ENCODE results near the gene EXO1.

DNA sequence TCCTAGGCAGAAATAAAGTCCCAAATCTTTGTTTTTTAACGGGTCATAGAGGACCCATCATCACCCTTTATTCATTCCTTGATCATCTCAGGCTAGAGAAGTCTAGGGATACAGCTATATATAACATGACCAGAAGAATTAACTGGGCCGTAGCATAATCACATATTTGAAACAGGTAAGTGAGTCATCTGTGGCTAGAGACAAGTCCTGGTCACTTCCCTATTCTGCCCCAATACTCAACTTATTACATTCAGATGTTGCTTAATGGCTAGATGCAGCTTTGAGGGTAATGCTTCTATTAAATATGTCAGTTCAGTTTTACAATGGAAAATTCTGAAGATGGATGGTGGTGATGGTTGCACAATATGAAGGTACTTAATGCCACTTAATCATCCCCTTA, 47.0 kb downstream of the EXO1 start:
- TF ChIP-seq POLR2AphosphoS5 (IDR thresholded peaks at IDR 0.05): no peak
- TF ChIP-seq, protein P1, sequence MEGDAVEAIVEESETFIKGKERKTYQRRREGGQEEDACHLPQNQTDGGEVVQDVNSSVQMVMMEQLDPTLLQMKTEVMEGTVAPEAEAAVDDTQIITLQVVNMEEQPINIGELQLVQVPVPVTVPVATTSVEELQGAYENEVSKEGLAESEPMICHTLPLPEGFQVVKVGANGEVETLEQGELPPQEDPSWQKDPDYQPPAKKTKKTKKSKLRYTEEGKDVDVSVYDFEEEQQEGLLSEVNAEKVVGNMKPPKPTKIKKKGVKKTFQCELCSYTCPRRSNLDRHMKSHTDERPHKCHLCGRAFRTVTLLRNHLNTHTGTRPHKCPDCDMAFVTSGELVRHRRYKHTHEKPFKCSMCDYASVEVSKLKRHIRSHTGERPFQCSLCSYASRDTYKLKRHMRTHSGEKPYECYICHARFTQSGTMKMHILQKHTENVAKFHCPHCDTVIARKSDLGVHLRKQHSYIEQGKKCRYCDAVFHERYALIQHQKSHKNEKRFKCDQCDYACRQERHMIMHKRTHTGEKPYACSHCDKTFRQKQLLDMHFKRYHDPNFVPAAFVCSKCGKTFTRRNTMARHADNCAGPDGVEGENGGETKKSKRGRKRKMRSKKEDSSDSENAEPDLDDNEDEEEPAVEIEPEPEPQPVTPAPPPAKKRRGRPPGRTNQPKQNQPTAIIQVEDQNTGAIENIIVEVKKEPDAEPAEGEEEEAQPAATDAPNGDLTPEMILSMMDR (IDR thresholded peaks at IDR 0.05): no peak

Data from esophagus muscularis mucosa (tissue), 3 donors.